GM19455 (cell line): ENCODE measurements around the gene TP53TG3D.
"Not testable (repeated sequence)": the region's sequence is repeated elsewhere in the genome, so short reads cannot be mapped to it uniquely, and the experiment has no call there.

Experiments
- ATAC-seq: cut with Tn5 transposase; IDR thresholded peaks from one replicate; pipeline ENCODE4 v1.9.1; 2021; ENCODE audit not compliant: unreplicated experiment

Gene TP53TG3D

GRCh38 chr16:32252986-32253385, at the start of gene TP53TG3D:
Gene TP53TG3D, plus strand, starts transcription at chr16:32253286. Its CDS starts 68 bp downstream, at chr16:32253354.
- not testable (repeated sequence) for ATAC-seq

GRCh38 chr16:32253507-32253906, 421 bp downstream of the TP53TG3D start:
- not testable (repeated sequence) for ATAC-seq

GRCh38 chr16:32261526-32261925, 8.4 kb downstream of the TP53TG3D start:
- ATAC-seq, result not testable (repeated sequence)

GRCh38 chr16:32263552-32263951, 10.5 kb downstream of the TP53TG3D start:
- not testable (repeated sequence) for ATAC-seq

- not testable (repeated sequence) for ATAC-seq
These were observed 28.8 kb downstream of the TP53TG3D start for GRCh38 chr16:32281910-32282309.

- not testable (repeated sequence) for ATAC-seq
These were observed 29.9 kb downstream of the TP53TG3D start for GRCh38 chr16:32283024-32283423.

- not testable (repeated sequence) for ATAC-seq
These were observed 30.9 kb downstream of the TP53TG3D start for GRCh38 chr16:32283917-32284495.

GRCh38 chr16:32284800-32285796, 32.0 kb downstream of the TP53TG3D start:
- ATAC-seq, result not testable (repeated sequence)

GRCh38 chr16:32286193-32286592, 33.1 kb downstream of the TP53TG3D start:
- not testable (repeated sequence) for ATAC-seq

GRCh38 chr16:32287743-32288142, 34.7 kb downstream of the TP53TG3D start:
- ATAC-seq, result not testable (repeated sequence)

- not testable (repeated sequence) for ATAC-seq
These were observed 36.1 kb downstream of the TP53TG3D start for GRCh38 chr16:32289197-32289596.

GRCh38 chr16:32302776-32303175, 49.7 kb downstream of the TP53TG3D start:
- not testable (repeated sequence) for ATAC-seq
